HEK293T (cell line): ENCODE measurements around the gene CELA2B.
"Not testable (repeated sequence)": the region's sequence is repeated elsewhere in the genome, so short reads cannot be mapped to it uniquely, and the experiment has no call there.

Experiments
- CTCF ChIA-PET: fragments of 350-600 bp; formaldehyde crosslinking; extraction: SDS; loops from one replicate; lab custom pipeline; 2021; ENCODE audit warnings: antibody characterized with exemption, inconsistent platforms; lab: Yijun Ruan, JAX
- POLR2A ChIA-PET: fragments of 350-600 bp; formaldehyde crosslinking; extraction: SDS; loops from one replicate; lab custom pipeline; 2020; ENCODE audit warnings: antibody characterized with exemption, inconsistent platforms; lab: Yijun Ruan, JAX
- DNase-seq: peaks from one replicate; pipeline ENCODE4 v3.0.0; 2012; ENCODE audit warnings: mixed read lengths; ENCODE audit errors: extremely low spot score
- ARNT ChIP-seq: fragments of 450-650 bp; IDR thresholded peaks from 2 replicates; pipeline ENCODE4 v1.6.1; 2017; ENCODE audit warnings: mild to moderate bottlenecking
- BHLHE40 ChIP-seq: fragments of 450-650 bp; IDR thresholded peaks from 2 replicates; pipeline ENCODE4 v1.6.1; 2016; ENCODE audit warnings: mild to moderate bottlenecking, moderate library complexity, borderline replicate concordance
- CTBP1 ChIP-seq: fragments of 450-650 bp; IDR thresholded peaks from 2 replicates; pipeline ENCODE4 v1.6.1; 2016; ENCODE audit warnings: borderline replicate concordance
- ELF4 ChIP-seq: fragments of 450-650 bp; IDR thresholded peaks from 2 replicates; pipeline ENCODE4 v1.6.1; 2017; ENCODE audit warnings: antibody characterized with exemption
- FOXA1 ChIP-seq: fragments of 450-650 bp; IDR thresholded peaks from 2 replicates; pipeline ENCODE4 v1.6.1; 2016; ENCODE audit warnings: mild to moderate bottlenecking
- FOXK2 ChIP-seq: fragments of 450-650 bp; IDR thresholded peaks from 2 replicates; pipeline ENCODE4 v1.6.1; 2016; ENCODE audit warnings: mild to moderate bottlenecking
- FOXM1 ChIP-seq: fragments of 450-650 bp; IDR thresholded peaks from 2 replicates; pipeline ENCODE4 v1.6.1; 2017; ENCODE audit warnings: mild to moderate bottlenecking, borderline replicate concordance
- HDGF ChIP-seq: fragments of 450-650 bp; IDR thresholded peaks from 2 replicates; pipeline ENCODE4 v1.6.1; 2017; ENCODE audit warnings: antibody characterized with exemption, borderline replicate concordance
- L3MBTL2 ChIP-seq: fragments of 450-650 bp; conservative IDR thresholded peaks from 2 replicates; pipeline ENCODE4 v1.6.1; 2016; ENCODE audit warnings: mild to moderate bottlenecking
- LEF1 ChIP-seq: fragments of 450-650 bp; IDR thresholded peaks from 2 replicates; pipeline ENCODE4 v1.6.1; 2017; ENCODE audit warnings: mild to moderate bottlenecking, borderline replicate concordance
- NFRKB ChIP-seq: fragments of 450-650 bp; IDR thresholded peaks from 2 replicates; pipeline ENCODE4 v1.6.1; 2016; ENCODE audit warnings: mild to moderate bottlenecking, moderate library complexity
- SP1 ChIP-seq: fragments of 450-650 bp; IDR thresholded peaks from 2 replicates; pipeline ENCODE4 v1.6.1; 2017
- SUZ12 ChIP-seq: fragments of 450-650 bp; IDR thresholded peaks from 2 replicates; pipeline ENCODE4 v1.6.1; 2016; ENCODE audit warnings: mild to moderate bottlenecking
- TARDBP ChIP-seq: fragments of 450-650 bp; IDR thresholded peaks from 2 replicates; pipeline ENCODE4 v1.6.1; 2016
- ZNF384 ChIP-seq: fragments of 450-650 bp; IDR thresholded peaks from 2 replicates; pipeline ENCODE4 v1.6.1; 2016
- TF ChIP-seq, protein P1 (sequence below): fragments of 450-650 bp; IDR thresholded peaks from 2 replicates; pipeline ENCODE4 v1.6.1; 2016

The CELA2B gene

DNA sequence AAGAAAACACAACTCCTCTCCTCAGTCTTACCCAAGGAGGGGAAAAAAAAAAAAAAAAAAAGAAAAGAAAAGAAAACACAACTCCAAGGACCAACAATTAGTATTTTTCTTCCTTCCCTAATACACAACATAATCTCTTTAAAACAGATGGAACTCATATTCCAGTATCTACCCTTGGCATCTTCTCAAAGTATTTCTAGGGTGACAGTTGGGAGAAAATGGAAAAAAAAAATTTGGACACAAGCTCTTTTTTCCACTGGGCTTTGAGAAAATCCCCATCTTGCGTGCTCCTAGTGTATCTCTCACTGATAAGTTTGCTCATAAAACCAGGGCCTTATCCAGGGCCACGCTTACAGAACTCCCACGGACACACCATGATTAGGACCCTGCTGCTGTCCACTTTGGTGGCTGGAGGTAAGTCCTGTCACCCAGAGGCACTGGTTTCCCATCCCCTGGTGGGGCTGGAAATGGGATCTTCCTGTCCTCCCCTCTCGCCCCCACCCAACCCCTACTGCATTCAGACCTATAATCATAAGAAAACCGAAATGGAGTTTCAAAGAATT is at the start of gene CELA2B:
Gene CELA2B, plus strand, starts transcription at position 353 of the 563 bp plus-strand sequence. Its CDS starts 22 bp downstream, at position 375.
- no peak for TF ChIP-seq BHLHE40
- TF ChIP-seq HDGF: no peak
- no peak for TF ChIP-seq NFRKB
- no peak for TF ChIP-seq LEF1
- TF ChIP-seq FOXM1: no peak
- TF ChIP-seq TARDBP: no peak
- TF ChIP-seq FOXA1: no peak
- no peak for TF ChIP-seq L3MBTL2
- no peak for TF ChIP-seq SUZ12
- POLR2A ChIA-PET: no interaction called here
- CTCF ChIA-PET: no interaction called here
- no peak for DNase-seq

DNA sequence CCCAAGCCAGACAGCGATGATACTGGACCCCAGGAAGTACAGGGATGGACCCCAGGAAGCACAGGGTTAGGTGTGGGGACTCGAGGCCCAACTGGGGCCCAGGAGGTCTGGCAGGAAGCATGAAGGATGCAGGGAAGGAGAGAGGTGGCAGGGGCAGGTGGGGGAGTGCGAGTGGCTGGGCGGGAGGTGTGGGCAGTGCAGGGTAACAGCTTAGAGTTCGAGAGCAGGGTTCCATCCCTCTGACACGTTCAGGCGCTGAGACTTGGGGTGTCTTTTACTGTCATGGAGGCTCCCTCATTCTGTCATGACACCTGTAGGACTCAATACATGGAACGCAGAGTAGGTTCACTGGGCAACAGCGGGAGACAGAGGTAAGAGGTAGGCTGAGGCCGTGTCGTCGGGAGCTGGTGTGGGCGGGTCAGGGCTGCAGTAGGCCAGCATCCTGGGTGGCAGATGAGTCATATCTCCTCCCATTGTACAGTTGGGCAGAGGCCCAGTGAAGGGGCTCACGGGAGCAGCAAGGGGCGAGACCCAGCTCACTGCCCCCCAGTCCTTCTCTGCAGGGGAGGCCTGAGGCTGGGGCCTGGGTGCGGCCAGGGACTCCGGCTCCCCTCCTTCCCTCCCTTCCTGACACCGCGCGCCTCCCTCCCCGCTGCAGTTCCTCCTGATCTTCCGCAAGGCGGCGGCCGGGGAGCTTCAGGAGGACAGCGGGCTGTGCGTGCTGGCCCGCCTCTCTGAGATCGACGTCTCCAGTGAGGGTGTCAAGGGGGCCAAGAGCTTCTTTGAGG is 49.2 kb upstream of the CELA2B start:
- ChIA-PET CTCF (interaction anchor here (0.6 to 1.4 kb wide), 2 partner anchors 26 to 103 kb away, joined by 3 to 7 read pairs; no protein-coding TSS in a partner anchor), POLR2A (no interaction called here)
- no peak for DNase-seq
- no peak for TF ChIP-seq BHLHE40
- TF ChIP-seq SP1: no peak
- no peak for TF ChIP-seq TARDBP
- no peak for TF ChIP-seq ELF4
- TF ChIP-seq, protein P1, sequence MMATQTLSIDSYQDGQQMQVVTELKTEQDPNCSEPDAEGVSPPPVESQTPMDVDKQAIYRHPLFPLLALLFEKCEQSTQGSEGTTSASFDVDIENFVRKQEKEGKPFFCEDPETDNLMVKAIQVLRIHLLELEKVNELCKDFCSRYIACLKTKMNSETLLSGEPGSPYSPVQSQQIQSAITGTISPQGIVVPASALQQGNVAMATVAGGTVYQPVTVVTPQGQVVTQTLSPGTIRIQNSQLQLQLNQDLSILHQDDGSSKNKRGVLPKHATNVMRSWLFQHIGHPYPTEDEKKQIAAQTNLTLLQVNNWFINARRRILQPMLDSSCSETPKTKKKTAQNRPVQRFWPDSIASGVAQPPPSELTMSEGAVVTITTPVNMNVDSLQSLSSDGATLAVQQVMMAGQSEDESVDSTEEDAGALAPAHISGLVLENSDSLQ: no peak
- TF ChIP-seq NFRKB: no peak
- TF ChIP-seq FOXM1: no peak
- no peak for TF ChIP-seq FOXK2
- TF ChIP-seq SUZ12: no peak
- no peak for TF ChIP-seq ARNT
- no peak for TF ChIP-seq FOXA1
- no peak for TF ChIP-seq HDGF
- no peak for TF ChIP-seq L3MBTL2
- TF ChIP-seq CTBP1: no peak
- TF ChIP-seq LEF1: no peak

DNA sequence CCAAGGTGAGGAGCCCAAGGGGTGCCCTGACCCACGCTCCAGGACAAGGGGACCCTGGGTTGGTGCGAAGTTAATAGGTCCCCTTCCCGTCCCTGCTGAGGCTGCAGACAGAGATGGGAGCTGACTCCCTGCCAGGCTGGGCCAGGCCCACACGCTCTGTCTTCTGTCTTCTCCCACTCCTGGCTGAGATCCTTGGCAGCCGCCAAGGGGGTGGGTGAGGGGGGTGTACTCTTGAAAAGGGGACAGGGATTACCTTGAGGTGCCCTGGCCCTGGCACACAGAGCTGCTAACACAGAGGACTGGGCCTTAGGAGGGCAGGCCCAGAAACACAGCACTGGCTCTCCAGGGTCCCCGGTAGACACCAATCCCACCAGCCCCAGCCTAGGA is 48.6 kb upstream of the CELA2B start:
- ChIA-PET CTCF (interaction anchor here (0.6 to 1.4 kb wide), 2 partner anchors 25 to 103 kb away, joined by 3 to 7 read pairs; no protein-coding TSS in a partner anchor), POLR2A (no interaction called here)
- TF ChIP-seq ZNF384 (no peak), TARDBP (no peak), FOXM1 (no peak), ARNT (no peak), BHLHE40 (no peak), HDGF (no peak), NFRKB (no peak), SP1 (no peak), L3MBTL2 (no peak), CTBP1 (no peak), LEF1 (no peak)
- no peak for DNase-seq

DNA sequence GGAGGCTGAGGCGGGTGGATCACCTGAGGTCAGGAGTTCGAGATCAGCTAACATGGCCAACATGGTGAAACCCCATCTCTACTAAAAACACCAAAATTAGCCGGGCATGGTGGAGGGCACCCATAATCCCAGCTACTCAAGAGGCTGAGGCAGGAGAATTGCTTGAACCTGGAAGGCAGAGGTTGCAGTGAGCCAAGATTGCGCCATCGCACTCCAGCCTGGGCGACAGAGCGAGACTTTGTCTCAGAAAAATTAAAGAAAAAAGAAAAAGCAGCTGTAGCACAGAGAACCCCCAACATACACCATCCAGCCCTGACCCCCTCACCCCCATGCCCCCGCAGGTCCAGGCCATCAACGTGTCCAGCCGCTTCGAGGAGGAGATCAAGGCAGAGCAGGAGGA is 47.7 kb upstream of the CELA2B start:
- CTCF ChIA-PET: interaction anchor here (0.9 to 2.0 kb wide), 2 partner anchors 23 to 104 kb away, joined by 3 to 5 read pairs; no protein-coding TSS in a partner anchor
- POLR2A ChIA-PET, DNase-seq: not testable (repeated sequence)

DNA sequence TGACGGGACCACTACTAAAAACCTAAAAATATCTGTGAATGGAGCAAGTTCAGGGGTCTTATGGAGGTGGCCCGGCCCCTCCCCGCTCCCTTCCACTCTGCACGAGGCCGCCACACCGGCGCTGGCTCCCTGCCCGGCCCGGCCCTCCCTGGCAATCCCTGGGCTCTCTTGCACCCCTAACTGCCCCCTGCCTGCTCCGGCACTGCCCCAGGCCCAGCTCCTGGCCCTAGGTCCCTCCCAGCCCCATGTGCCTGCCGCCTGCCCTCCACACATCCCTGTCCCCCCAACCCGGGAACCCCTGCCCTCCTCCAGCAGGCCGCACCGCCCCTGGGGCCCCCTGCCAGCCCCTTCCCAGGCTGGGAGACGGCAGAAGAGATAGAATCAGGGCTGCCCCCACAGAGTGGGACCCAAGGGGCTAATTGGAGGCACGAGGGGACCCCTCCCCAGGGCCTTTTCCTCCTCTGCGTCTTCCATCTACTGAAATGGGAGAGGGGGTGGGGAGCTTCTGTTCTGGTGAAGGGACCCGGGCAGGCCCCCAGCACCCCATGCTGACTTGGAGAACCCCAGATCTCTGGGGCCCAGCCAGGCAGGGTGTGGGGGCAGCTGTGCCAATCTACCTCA is 47.0 kb upstream of the CELA2B start:
- TF ChIP-seq SP1: no peak
- POLR2A ChIA-PET: no interaction called here
- DNase-seq: no peak
- CTCF ChIA-PET: interaction anchor here (2.0 kb wide), 1 partner anchor 105 kb away, joined by 5 read pairs; no protein-coding TSS in a partner anchor

DNA sequence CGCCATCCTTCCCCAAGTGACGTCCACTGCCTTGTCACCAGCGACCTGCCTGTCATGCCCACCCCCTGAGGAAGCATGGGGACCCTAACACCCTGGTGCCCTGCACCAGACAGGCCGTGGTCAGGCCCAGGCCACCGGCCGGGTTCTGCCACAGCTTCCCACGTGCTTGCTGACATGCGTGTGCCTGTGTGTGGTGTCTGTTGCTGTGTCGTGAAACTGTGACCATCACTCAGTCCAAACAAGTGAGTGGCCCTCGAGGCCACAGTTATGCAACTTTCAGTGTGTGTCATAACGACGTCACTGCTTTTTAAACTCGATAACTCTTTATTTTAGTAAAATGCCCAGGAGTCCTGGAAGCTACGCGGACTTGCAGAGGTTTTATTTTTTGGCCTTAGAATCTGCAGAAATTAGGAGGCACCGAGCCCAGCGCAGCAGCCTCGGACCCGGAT is 46.2 kb upstream of the CELA2B start:
- TF ChIP-seq L3MBTL2: no peak
- TF ChIP-seq TARDBP: no peak
- no peak for TF ChIP-seq HDGF
- no peak for TF ChIP-seq LEF1
- TF ChIP-seq SUZ12: no peak
- no peak for TF ChIP-seq NFRKB
- TF ChIP-seq ELF4: no peak
- TF ChIP-seq SP1: no peak
- TF ChIP-seq, protein P1: no peak
- no peak for TF ChIP-seq FOXM1
- TF ChIP-seq CTBP1: no peak
- no peak for TF ChIP-seq ZNF384
- TF ChIP-seq FOXA1: no peak
- no peak for TF ChIP-seq ARNT
- CTCF ChIA-PET: interaction anchor here (2.0 kb wide), 1 partner anchor 106 kb away, joined by 5 read pairs; no protein-coding TSS in a partner anchor
- POLR2A ChIA-PET: no interaction called here
- no peak for DNase-seq
